Measurements from ENCODE around the gene REV3L. TPM values are rescaled to one million over a fixed set of nuclear protein-coding genes. Genes with fewer than 3 reads are reported as not detected.

REV3L gene
- total RNA-seq, 1 experiment from 2014 or later = 5.3 TPM

- Histone ChIP-seq H4K20me1 (ENCODE audit: control insufficient read depth, insufficient read depth, insufficient read length) (no peaks in the 10 kb centered on the region), H3K4ac (ENCODE audit: low read depth, low read length) (no peak overlapping the region), H2BK120ac (ENCODE audit: low read depth, low read length, poor library complexity, severe bottlenecking) (no peak overlapping the region), H2AK5ac (ENCODE audit: insufficient read length, low read length) (no peak overlapping the region), H3K27me3 (ENCODE audit: insufficient read depth, low read length) (no peaks in the 10 kb centered on the region), H3K14ac (ENCODE audit: insufficient read depth, low read length) (no peak overlapping the region), H3K9ac (ENCODE audit: extremely low read depth, insufficient read length, low read length) (no peak overlapping the region), H3K4me1 (ENCODE audit: insufficient read depth, low read length) (no peaks in the 10 kb centered on the region), H3K27ac (ENCODE audit: insufficient read length, low read depth, low read length) (no peak overlapping the region), H3T11ph (ENCODE audit: low read length) (no peak overlapping the region), H3K18ac (ENCODE audit: insufficient read length, low read depth, low read length) (no peak overlapping the region), H2BK20ac (ENCODE audit: low read depth, low read length, poor library complexity, severe bottlenecking) (no peak overlapping the region), H4K8ac (replicated peaks; ENCODE audit: insufficient read length, low read depth, low read length) (no peak overlapping the region), H3K23me2 (ENCODE audit: insufficient read length, low read depth, low read length, poor library complexity, severe bottlenecking) (no peaks in the 10 kb centered on the region), H3K23ac (ENCODE audit: insufficient read length, low read depth, low read length) (no peak overlapping the region), H3K79me2 (ENCODE audit: insufficient read depth, low read length) (no peaks in the 10 kb centered on the region), H3K56ac (ENCODE audit: insufficient read length, low read depth, low read length) (no peak overlapping the region), H4K5ac (ENCODE audit: insufficient read length, low read depth, low read length) (no peak overlapping the region), H3K9me3 (ENCODE audit: control insufficient read depth, low read depth, low read length) (no peaks in the 10 kb centered on the region), H3K4me2 (ENCODE audit: insufficient read depth, insufficient read length, low read length) (no peak overlapping the region), H2BK5ac (ENCODE audit: insufficient read length, low read length) (no peak overlapping the region), H4K91ac (ENCODE audit: insufficient read length, low read depth, low read length) (no peak overlapping the region), H2AFZ (ENCODE audit: low read length) (no peak overlapping the region), H2BK15ac (ENCODE audit: low read depth, low read length) (no peak overlapping the region), H2BK12ac (ENCODE audit: insufficient read length, low read depth, low read length) (no peak overlapping the region), H3K79me1 (ENCODE audit: insufficient read depth, low read depth, low read length, poor library complexity, severe bottlenecking) (no peaks in the 10 kb centered on the region)
- peaks cover 0 to 5% (median 0%) of the 10 kb centered on the region in 3 experiments; a peak in 3 of 7 replicates for H3K36me3 Mint-ChIP-seq (ENCODE audit: insufficient read depth in 1 of 3, low read depth in 3 of 3)
- H3K27me3 Mint-ChIP-seq (ENCODE audit: low read depth) = no peaks in the 10 kb centered on the region
- H3K9me3 Mint-ChIP-seq = no peaks in the 10 kb centered on the region
- WGBS (ENCODE audit: extremely low coverage, insufficient read length, low lambda C conversion rate) = no CpG with 5 or more reads among the region's 2 CpGs
- H3K27ac Mint-ChIP-seq = no peak overlapping the region
- H3K4me3 Mint-ChIP-seq = no peak overlapping the region
- DNase-seq = no peak
- TF ChIP-seq CTCF (conservative IDR thresholded peaks at IDR 0.05) = no peak
- no peaks in the 10 kb centered on the region for H3K4me1 Mint-ChIP-seq
These were observed 94.3 kb downstream of the REV3L start for GRCh38 chr6:111388681-111389080.

Data from H9 (cell line).